HEK293 (cell line): Measurements from ENCODE around the gene UBALD2.

Experiments
- ATF2 ChIP-seq: fragments of 450-650 bp; formaldehyde crosslinking; IDR thresholded peaks from 2 replicates; pipeline ENCODE4 v1.5.1; 2016; ENCODE audit warnings: missing biosample characterization, missing genetic modification characterization, low read depth
- BCL11A ChIP-seq: fragments of 450-650 bp; formaldehyde crosslinking; IDR thresholded peaks from 2 replicates; pipeline ENCODE4 v1.5.1; 2016; ENCODE audit warnings: low read depth, missing biosample characterization, missing genetic modification characterization
- CTCF ChIP-seq: fragments of 450-650 bp; formaldehyde crosslinking; IDR thresholded peaks from 2 replicates; pipeline ENCODE4 v1.5.1; 2016; ENCODE audit warnings: missing biosample characterization, missing genetic modification characterization
- PBX3 ChIP-seq: sonication (generic); formaldehyde crosslinking; IDR thresholded peaks from 2 replicates; pipeline ENCODE4 v1.8.1; 2022; ENCODE audit warnings: mild to moderate bottlenecking, moderate library complexity, missing genetic modification reagents
- YY1 ChIP-seq: fragments of 450-650 bp; formaldehyde crosslinking; IDR thresholded peaks from 2 replicates; pipeline ENCODE4 v1.5.1; 2018; ENCODE audit warnings: missing biosample characterization, missing genetic modification characterization
- ZBTB21 ChIP-seq: fragments of 450-650 bp; formaldehyde crosslinking; IDR thresholded peaks from 2 replicates; pipeline ENCODE4 v1.5.1; 2017; ENCODE audit warnings: missing biosample characterization, missing genetic modification characterization
- ZBTB7A ChIP-seq: fragments of 450-650 bp; formaldehyde crosslinking; IDR thresholded peaks from 2 replicates; pipeline ENCODE4 v1.5.1; 2016; ENCODE audit warnings: low read depth, missing biosample characterization, missing genetic modification characterization
- ZEB2 ChIP-seq: fragments of 450-650 bp; formaldehyde crosslinking; IDR thresholded peaks from 2 replicates; pipeline ENCODE4 v1.5.1; 2016; ENCODE audit warnings: missing biosample characterization, missing genetic modification characterization
- ZFHX2 ChIP-seq: fragments of 450-650 bp; formaldehyde crosslinking; conservative IDR thresholded peaks from 2 replicates; pipeline ENCODE4 v1.5.1; 2016; ENCODE audit warnings: missing biosample characterization, missing genetic modification characterization
- ZIC2 ChIP-seq: fragments of 450-650 bp; formaldehyde crosslinking; IDR thresholded peaks from 2 replicates; pipeline ENCODE4 v1.5.1; 2016; ENCODE audit warnings: missing biosample characterization, missing genetic modification characterization
- ZNF274 ChIP-seq, 2 experiments: fragments of 200-500 bp in 1 of 2; fragments of 450-650 bp in 1 of 2; sonication (Bioruptor generic) in 1 of 2; formaldehyde crosslinking in 1 of 2; IDR thresholded peaks; 2 replicates each; pipeline versions ENCODE4 v1.5.1 to v1.6.1; 2014 to 2016; ENCODE audit warnings: borderline replicate concordance in 1 of 2, inconsistent platforms in 1 of 2, low read length in 1 of 2, missing biosample characterization in 1 of 2, missing genetic modification characterization in 1 of 2
- ZNF416 ChIP-seq: fragments of 450-650 bp; formaldehyde crosslinking; IDR thresholded peaks from 2 replicates; pipeline ENCODE4 v1.5.1; 2016; ENCODE audit warnings: missing biosample characterization, missing genetic modification characterization
- ZNF639 ChIP-seq: fragments of 450-650 bp; formaldehyde crosslinking; IDR thresholded peaks from 2 replicates; pipeline ENCODE4 v1.5.1; 2016; ENCODE audit warnings: missing biosample characterization, missing genetic modification characterization
- ZNF692 ChIP-seq: fragments of 450-650 bp; formaldehyde crosslinking; IDR thresholded peaks from 2 replicates; pipeline ENCODE4 v1.5.1; 2016; ENCODE audit warnings: missing biosample characterization, missing genetic modification characterization

- TF ChIP-seq CTCF (tag by site-specific recombination) (no peak), ZEB2 (tag by site-specific recombination) (no peak), ZNF639 (no peak), ZNF274 (IDR thresholded peaks at IDR 0.05; ENCODE audit: low read length) (no peak), ZNF274 (tag by site-specific recombination; IDR thresholded peaks at IDR 0.05; ENCODE audit: borderline replicate concordance) (no peak), ATF2 (tag by site-specific recombination) (no peak), ZBTB7A (no peak), ZIC2 (tag by site-specific recombination) (no peak), PBX3 (no peak), ZNF416 (tag by site-specific recombination) (no peak), YY1 (tag by site-specific recombination) (no peak), BCL11A (tag by site-specific recombination) (no peak), ZFHX2 (tag by site-specific recombination) (no peak), ZNF692 (tag by site-specific recombination) (no peak), ZBTB21 (tag by site-specific recombination) (no peak)
These were observed 45.3 kb upstream of the UBALD2 start for GRCh38 chr17:76219670-76220383.
